Thyroid gland (tissue), 4 donors: ENCODE data around the gene GLP1R.

Experiments
- CTCF ChIP-seq, 6 experiments: fragments of 200-600 bp in 3 of 6; fragments of 450-650 bp in 3 of 6; sonication (generic) in 3 of 6; IDR thresholded peaks; one replicate each; pipeline ENCODE4 v1.5.1; 2016 to 2019; ENCODE audit warnings: antibody characterized with exemption in 6 of 6, mild to moderate bottlenecking in 2 of 6, inconsistent platforms in 1 of 6, moderate library complexity in 1 of 6
- POLR2A ChIP-seq, 2 donors: fragments of 450-650 bp; IDR thresholded peaks; one replicate each; pipeline ENCODE4 v1.6.1; 2017; ENCODE audit warnings: antibody characterized with exemption in 2 of 2, mild to moderate bottlenecking in 2 of 2, moderate library complexity in 1 of 2

DNA sequence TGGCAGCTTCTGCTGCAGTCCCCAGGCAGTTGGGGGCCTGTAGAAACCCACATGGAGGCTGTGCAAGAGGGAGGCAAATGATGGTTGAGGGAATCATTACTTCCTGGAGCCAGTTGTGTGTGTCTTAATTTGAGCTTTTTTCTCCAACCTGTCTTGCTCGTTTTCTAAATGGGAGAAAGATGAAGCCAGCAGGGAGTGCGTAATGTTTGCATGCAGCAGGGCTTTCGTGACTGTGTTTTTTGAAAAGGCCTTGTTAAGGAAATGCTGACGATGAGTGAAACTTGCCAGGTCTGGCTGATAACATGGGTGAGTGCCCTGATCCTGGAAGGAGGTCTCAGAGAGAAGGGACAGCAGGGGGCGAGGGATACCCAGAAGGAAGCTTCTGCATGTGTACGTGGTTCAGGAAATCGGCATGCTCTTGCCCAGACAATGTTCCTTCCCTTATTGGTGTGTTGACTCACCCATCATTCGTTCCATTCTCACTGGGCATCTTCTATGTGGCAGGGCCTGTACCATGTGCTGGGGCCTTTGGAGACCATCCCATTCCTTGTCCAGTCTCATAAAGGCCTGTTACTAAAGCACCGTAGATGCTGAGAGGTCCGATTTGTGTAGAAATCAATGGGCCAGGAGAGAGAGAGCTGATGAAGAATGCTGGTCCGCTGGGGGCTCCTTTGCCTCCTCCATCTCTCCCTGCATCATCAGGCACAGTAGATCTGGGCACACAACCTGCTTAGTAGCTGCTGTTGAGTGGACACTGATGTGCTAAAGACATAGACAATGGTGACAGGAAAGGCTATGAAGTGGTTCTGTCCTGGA lies 27.4 kb downstream of the GLP1R start:
- TF ChIP-seq POLR2A (IDR thresholded peaks at IDR 0.05) (no peak), CTCF (IDR thresholded peaks at IDR 0.05) (no peak)
